ENCODE measurements around the gene TMED6.

The TMED6 gene

DNA sequence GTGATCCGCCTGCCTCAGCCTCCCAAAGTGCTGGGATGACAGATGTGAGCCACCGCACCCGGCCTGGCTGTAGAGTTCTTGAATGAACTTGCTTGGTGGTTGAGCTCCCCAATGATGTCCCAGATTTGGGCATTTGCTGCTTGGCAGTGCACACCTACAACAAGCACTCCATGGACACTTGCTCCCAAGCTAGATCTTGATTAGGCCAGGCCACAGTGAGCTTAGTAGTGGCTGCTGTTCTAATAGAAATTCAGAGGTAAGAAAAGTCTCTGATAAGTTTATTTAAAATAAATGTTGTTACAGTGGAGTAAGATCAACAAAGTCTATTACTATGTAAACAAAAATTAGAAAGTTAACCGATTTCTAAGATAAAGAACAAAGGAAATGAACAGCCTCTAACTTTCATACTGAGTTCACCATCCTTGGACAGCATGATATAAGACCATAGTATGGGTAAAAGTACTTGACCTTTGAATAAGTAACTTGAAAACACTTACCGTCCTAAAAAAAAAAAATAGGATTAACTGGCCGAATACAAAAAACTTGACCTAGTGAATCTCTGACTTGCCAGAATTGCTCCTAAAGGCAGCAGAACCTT is 951 bp downstream of the TMED6 start:
- no peak for DNase-seq

GRCh38 chr16:69349536-69349935 is 2.0 kb downstream of the TMED6 start:
- no peak for DNase-seq

GRCh38 chr16:69348222-69348621 is 3.4 kb downstream of the TMED6 start:
- no peak for DNase-seq

- no peak for DNase-seq
Observed at GRCh38 chr16:69346683-69347082, 4.9 kb downstream of the TMED6 start.

GRCh38 chr16:69345923-69346322 is 5.7 kb downstream of the TMED6 start:
- DNase-seq = no peak

GRCh38 chr16:69344171-69344570 is 7.4 kb downstream of the TMED6 start:
- no peak for DNase-seq

GRCh38 chr16:69340095-69340644 is 11.4 kb downstream of the TMED6 start:
- no peak for DNase-seq

GRCh38 chr16:69339289-69340094 is 12.1 kb downstream of the TMED6 start, which contains the start of the genes COG8 and NIP7:
Gene COG8, minus strand, starts transcription at chr16:69339564. Its CDS starts 12 bp downstream, at chr16:69339552.
Gene NIP7, plus strand, starts transcription at chr16:69339772. Its CDS starts 58 bp downstream, at chr16:69339830.
- DNase-seq = peak; percentile 88

DNA sequence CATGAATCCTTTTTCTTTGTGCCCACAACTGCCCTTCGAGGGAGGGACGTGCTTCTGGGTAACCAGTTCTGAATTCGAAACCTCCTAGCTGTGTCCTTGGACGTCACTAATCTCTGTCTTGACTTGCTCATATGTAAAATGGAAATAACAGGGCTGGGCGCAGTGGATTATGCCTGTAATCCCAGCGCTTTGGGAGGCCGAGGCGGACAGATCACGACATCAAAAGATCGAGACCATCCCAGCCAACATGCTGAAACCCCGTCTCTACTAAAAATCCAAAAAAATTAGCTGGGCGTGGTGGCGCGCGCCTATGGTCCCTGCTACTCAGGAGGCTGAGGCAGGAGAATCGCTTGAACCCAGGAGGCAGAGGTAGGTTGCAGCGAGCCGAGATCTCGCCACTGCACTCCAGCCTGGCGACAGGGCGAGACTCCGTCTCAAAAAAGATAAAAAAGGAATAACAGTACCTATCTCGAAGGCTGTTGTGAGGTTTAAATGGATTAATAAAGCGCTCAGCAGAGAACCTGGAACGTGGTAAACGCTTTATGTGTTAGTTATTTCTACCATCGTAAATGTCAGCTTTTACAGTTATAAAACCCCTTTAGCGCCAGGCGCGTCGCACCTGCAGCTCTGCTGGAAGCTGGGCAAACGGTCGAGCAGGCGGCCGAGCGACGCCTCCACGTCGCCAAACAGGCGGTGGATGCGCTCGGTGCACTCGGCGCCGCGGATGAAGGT is 12.9 kb downstream of the TMED6 start:
- DNase-seq = no peak

- DNase-seq = no peak
Observed at GRCh38 chr16:69334696-69335095, 16.9 kb downstream of the TMED6 start.

GRCh38 chr16:69330286-69331109 is 21.1 kb downstream of the TMED6 start, which contains the start of gene PDF:
Gene PDF, minus strand, starts transcription at chr16:69330588. Its CDS starts 18 bp downstream, at chr16:69330570.
- DNase-seq = peak; percentile 83

GRCh38 chr16:69329369-69330285 is 22.0 kb downstream of the TMED6 start:
- DNase-seq = no peak

DNA sequence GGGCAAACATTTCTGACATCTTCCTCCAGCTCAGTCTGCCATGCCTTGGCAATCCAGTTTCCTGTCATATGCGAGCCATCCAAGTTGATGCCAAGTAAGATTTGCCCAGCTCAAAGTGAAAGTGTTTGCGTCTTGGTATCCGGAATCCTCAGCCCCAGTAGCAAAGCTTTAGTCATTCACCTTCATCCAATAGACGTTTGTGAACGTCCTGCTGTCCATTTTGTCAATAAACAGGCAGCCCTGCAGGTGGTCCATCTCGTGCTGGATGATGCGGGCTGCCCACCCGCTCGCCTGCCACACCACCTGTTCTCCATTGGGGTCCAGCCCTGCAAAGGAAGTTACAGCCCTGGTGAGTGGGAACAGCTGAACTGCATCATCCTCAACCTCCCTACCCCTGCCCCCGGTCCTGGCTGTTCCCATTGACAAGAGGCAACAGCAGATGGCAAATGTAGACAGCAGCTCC is 22.7 kb downstream of the TMED6 start:
- no peak for DNase-seq

GRCh38 chr16:69327585-69328310 is 23.8 kb downstream of the TMED6 start:
- DNase-seq = no peak

GRCh38 chr16:69326172-69326873 is 25.3 kb downstream of the TMED6 start:
- no peak for DNase-seq

DNA sequence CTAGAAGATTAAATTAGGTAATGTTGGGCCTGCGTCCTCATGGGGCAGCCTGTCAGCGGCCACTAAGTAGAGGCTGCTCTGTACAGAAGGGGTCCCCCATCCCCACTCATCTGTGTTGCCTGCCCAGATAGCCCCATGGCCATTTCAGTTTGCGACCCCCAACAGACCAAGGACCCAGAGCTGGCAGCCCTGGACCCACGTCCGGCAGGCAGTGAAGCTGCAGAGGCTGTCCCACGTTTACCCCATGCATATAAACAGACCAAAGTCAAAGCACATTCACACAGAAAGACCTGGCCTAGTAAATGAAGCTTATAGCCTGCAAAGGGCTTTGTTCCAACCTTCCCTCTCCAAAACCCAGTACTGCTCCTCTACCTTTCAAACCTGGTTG is 25.8 kb downstream of the TMED6 start:
- DNase-seq = no peak

DNA sequence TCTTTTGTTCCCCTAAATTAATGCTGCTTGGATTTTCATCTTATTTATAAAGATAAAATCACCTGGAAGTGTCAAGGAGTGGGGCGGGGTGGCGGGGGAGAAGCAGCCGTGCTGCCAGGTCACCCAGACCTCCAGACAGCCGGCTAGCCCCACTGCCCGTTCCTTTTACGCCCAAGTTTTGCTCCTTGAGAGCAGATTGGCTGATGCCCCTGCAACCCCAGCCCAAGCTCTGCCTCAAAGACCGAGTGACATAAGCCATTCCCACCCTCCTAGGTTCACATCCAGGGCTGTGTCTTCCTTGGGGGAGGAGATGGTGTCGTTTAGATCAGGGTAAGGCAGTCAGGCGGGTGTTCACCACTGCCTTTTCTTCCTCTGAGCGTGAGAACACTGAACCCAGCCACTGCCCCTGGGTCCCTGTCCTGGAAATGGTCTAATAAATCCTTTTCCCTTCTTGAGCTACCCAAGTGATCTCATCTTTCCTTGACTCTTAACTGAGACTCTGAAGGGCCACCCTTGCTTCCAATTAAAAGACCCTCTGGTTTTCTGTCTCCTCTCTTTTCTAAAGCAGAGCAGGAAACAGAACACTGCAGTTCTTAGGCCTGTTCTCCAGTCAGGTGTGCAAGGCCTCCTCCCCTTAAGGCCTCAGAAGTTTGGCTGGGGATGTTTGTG is 26.9 kb downstream of the TMED6 start:
- DNase-seq = no peak

DNA sequence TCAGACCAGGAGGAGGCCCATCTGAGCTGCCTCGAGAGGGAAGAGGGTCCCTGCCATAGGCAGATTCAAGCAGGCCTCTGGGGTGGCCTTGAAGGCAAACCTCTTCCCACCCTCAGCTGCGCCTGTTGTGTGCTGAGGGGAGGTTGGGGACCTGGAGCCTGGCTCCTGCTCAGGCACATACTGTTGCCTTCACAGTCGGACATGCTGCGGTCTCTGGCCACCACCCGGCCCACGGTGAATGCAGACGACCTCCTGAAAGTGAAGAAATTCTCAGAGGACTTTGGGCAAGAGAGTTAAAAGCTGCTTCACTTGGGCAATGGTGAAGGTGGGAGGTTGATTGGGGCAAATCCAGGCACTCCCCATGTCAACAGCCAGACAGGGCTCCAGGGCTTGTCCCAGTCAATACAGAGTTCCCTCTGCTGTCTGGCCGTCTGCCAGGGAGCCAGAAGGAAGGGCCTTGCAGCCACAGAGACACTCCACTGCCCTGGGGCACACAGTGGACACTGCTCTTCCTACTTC is 27.5 kb downstream of the TMED6 start:
- no peak for DNase-seq

DNA sequence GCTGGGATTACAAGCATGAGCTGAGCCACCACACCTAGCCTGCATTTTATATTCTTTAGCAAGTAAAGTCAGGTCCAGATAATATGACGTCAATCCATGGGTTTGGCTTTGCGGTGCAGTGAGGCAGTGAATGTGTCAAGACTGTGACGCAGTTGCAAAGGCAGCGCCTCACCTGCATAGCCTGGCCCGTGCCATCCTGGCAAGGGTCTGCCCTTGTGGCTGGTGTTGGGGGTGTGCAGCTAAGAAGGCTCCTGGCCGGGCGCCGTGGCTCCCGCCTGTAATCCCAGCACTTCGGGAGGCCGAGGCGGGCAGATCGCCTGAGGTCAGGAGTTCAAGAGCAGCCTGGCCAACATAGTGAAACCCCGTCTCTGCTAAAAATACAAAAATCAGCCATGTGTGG is 28.2 kb downstream of the TMED6 start:
- DNase-seq = no peak
